COLO668 (cell line): ENCODE measurements around the gene TACC3.

Source experiments
- DNase-seq: peaks from one replicate; lab custom pipeline; 2025; ENCODE audit not compliant: unreplicated experiment; lab: John Stamatoyannopoulos, UW

TACC3 gene

DNA sequence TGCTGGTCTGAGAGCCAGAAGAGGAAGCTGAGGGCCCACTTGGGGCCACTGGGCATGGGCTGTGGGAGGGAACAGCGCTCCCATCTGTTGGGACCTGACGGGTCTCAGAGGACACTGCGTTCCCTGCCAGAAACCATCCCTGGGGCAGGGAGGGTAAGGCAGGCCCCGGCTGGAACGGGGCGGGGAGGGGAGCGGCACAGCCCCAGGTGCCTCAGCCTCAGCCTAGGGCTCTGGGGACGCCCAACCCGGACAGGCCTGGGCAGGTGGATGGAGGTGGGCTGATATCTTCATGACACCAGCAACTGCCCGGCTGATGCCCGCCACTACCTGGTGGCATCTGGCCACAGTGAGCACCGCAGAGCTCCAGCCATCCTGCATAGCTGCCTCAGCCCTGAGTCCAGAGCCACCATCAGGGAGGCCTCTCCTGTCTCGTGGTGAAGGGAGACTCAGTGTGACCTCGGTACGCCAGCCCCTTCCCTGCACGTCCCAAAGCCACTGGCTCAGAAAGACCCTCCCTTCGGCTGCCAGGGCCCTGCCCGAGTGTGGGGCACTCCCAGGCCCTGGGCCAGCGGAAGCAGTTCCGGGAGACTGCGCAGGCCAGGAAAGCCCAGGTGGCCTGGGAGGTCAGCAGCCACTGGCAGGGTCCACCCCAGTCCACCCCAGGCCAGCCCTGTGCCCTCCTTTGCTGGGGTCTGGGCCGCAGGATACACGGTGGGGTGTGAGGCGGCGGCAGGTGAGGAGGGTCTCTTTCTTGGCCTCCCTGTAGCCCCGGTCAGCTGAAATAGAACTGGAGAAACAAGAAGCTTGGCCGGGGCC, 37.2 kb downstream of the TACC3 start:
- DNase-seq, result no peak

DNA sequence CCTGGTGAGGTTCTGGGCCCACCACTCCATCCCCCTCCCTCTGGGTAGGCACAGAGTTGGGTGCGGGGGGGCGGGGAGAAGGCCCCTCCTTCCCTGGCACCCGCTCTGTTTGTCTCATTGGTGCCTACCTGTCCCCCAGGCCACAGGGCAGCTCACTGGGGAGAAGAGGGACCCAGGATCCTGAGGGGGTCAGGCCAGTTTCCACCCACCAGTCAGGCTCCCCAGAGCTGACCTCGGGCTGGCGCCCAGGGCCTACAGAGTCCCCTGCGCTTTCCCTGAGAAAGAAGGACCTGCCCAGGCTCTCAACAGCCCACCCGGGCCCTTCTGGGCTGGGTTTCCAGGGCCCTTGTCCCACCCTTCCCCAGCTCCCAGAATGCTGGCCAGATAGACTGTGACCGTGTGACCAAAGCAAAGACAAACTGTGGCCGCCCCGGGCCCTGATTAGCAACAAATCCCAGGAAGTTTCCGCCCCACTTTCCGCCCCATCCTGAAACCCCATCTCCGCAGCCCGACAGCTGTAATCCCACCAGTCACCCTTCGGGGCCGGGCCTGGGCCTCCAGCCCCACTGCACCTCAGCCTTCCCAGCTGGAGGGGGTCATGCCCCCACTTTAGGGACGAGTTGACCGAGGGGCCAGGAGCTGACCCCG, 38.0 kb downstream of the TACC3 start:
- no peak for DNase-seq

DNA sequence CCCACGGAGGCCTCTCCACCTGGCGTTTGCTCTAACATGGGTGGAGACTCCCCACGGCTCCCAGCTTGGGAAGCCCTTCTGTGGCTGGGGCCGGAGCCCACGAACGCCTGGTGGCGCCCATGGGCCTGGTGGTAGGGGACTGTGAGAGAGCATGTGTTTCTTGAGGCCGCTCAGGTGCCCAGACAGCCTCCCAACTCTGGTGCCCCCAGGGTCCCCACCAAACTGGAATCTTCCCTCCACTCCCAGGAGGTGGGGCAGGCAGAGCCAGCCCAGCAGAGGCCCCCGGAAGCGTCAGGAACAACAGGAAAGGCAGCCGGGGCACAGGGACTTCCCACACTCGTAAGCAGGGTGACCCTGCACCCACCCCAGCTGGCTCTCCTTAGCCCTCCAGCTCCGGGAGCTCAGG, 38.5 kb downstream of the TACC3 start:
- DNase-seq, result no peak

DNA sequence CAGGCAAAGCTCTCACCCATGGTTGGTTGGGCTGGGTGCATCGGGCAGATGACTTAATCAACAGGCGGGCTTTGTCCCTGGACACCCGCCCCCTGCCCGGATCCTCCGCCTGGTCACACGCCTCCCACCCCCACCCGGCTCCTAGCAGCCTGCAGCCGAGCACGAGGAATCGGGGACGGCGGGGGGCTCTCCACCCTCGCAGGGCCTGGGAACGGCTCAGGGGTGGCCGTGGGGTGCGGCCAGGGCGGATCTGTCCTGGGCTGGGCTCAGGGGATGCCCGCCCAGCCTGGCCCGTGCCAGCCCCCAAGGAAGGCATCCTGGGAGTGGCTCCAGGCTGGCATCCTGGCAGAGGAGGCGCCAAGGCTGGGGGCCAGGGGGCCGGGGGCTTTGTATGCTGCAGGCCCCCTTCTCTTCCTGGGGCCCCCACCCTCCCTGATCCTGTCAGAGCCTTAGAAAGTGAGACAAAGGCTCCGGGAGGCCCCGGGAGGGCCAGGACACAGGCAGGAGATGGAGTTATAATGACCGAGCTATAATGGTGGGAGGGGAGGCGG, 39.3 kb downstream of the TACC3 start:
- no peak for DNase-seq

DNA sequence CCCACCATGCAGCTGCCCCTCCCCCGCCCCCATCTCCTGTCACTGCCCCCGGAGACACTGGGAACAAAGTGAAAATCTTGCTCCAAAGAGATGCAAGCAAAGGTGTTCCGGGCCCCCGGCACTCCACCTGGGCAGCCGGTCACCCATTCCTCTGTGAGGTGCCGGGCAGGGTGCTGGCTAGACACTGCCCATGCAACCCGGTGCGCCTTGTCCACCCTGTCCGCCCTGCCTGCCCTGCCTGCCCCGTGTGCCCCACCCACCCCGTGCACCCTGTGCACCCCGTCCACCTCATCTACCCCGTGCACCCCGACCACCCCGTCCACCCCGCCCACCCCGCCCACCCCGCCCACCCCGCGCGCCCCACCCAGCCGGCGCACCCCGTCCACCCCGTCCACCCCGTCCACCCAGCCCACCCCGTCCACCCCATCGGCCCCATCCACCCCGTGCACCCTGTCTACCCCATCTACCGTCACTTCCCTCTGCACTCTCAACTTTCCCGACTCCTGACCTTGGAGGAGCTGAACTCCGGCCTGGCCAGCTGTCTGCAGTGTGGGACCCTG, 39.9 kb downstream of the TACC3 start:
- DNase-seq, result no peak

DNA sequence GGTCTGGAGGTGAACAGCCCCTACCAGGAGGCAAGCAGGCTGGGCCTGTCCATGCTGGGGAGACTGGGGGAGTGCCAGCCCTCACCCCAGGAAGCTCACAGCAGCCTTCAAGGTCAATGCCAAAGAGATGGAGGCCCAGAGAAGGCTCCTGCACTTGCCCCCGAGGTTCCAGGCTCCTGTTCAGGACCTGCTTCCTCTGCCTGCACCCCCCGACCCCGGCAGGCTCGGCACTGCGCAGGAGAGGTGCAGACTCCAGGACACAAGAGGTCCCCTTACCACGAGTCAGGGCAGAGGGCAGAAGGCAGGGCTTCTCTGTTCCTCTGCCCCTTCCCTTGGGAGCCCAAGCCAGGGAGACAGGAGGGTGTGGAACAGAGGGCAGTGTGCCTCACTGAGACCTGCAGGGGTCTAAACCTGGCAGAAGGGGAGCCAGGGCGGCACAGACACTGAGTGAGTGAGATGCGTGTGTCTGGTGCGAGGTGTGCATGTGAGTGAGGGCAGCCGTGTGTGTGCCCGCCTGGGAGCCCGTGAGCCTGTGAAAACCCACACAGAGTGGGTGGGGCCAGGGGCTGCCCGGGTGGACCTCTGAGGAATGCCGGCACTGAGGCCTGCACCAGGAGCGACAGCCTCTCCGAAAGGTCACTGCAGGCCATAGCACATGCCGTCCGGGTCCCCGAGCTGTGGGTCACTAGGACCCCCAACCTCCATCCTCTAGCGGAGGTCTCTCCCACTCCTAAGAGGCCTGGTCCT, 41.1 kb downstream of the TACC3 start:
- DNase-seq, result no peak

DNA sequence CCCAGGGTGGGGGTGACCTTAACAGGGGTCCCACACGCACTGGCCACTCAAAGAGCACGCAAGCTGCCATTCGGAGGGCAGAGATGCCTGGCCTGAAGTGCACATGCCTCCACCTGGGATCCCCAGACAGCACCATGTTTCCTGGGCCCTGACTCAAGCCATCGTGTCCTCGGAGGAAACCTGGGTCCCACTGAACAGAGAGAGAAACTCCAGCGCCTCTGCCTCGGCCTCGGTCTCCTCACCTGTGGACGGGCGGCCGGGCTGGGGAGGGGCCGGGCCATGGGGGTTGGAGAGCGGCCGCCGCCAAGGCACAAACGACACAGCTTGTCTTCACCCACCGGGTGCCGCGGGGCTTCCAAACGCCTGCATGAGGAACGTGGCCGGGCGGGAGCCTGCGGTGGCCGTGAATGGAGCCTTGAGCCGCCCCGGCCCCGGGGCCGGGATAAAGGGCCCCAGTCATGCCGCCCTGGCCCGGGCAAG, 41.8 kb downstream of the TACC3 start:
- DNase-seq, result no peak

DNA sequence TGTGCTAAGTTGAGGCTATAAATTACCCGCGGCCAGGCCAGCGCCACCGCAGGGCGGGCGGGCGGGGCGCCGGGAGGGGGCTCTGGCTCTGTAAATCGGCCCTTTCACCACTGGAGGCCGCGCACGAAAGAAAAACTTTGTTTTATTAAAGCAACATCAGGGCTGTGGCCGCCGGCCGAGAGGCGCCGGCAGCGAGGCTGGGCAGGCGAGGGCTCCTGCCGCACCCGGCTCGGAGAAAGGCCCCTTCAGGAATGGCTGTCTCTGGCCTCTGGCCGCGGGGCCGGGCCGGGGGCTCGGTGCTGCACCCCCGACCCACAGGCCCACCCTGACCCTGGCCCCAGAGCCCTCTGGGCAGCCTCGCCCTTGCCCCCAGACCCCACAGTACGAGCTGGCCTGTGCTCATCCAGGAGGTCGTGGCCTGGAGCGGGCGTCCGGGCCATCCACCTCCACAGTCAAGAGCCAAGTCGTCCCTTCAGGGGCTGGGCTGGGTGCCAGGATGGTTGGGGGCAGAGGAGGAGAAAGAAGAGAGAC, 42.3 kb downstream of the TACC3 start:
- no peak for DNase-seq

DNA sequence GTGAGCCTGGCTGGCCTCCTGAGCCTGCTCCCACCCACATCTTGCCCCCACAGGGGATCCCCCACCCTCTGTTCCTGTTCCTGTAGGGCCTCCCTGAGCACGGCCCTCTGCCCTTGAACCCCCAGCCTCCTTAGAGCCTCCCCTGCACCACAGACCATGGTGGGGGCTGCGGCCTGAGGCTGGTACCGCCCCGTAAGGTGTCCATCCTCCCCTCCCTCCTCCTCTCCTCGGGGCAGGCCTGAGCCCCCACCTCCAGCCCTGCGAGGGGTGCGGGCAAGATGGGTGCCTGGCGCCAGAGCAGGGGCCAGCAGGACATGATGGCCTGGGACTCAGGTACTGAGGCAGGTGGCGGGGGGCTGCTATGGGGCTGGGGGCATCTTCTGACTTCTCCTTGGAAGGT, 43.3 kb downstream of the TACC3 start:
- DNase-seq, result no peak

DNA sequence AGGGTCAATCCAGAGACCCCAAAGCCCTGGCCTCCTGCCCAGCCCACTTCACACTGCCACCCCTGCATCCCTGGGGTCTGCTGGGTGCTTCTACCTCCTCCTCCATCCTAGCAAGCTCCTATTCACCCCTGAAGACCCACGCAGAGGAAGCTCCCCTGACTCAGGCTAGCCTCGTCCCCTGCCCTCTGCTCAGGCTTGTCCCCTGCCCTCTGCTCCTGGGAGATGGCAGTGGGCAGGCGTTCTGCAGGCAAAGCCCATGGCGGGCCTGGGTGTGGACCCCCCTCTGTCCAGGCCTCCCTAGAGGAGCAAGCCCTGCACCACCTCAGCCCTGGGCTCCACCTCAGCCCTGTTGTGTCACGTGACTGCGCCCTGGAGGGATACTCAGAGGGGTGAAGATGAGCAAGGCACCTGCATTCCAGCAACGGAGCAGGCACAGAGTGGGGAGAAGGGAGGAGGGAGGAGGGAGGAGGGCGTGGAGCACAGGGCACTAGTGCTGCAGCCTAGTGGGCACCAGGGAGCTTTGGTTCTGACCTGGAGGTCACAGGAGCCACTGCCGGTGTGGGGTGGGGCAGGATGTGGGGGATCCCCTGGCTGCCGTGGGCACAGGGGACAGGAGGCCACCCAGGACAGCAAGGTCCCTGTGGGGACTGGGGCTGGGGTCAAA, 44.2 kb downstream of the TACC3 start:
- no peak for DNase-seq

DNA sequence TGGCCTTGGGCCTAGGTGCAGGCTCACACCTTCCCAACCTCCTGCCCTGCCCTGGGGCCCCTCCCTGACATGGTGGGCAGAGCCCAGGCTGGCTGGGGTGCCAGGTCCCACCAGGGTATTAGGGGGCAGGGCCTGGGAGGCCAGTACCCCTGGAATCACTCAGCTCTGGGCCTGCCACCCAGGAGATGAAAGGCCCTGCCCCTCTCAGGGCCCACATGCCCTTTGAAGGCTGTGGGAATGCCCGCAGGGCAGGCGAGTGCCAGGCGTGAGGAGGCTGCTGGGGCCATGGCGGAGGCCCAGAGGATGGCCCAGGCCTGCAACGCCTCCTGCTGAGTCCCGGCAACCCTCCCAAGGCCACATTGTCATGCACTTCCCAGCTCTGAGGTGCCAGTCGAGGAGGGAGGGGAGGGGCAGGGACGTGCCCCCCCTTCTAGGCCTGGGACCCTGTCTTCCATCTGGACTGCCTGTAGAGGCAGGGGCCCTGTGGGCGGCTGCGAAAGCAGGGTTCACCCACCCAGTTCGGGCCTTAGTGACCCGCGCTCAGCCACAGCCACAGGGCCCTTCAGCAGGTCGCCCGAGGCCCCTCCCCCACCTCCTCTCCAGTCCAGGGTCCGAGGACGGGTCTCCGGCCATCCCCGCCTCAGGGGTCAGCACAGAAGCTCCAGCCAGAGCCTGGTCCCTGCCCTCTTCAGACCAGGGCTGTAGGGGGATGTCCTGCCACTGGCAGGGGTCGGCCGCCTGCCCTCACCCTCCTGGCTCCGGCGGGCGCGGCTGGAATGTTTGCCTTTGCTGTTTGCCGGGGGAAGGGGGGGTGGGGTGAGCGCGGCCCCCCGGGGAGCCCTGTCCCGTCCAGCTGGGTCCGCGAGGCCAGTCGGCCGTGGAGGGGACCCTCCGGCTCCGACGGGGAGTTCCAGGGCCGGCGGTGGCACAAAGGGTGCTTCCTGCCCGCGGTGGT, 45.1 kb downstream of the TACC3 start:
- peak; percentile 24 for DNase-seq

DNA sequence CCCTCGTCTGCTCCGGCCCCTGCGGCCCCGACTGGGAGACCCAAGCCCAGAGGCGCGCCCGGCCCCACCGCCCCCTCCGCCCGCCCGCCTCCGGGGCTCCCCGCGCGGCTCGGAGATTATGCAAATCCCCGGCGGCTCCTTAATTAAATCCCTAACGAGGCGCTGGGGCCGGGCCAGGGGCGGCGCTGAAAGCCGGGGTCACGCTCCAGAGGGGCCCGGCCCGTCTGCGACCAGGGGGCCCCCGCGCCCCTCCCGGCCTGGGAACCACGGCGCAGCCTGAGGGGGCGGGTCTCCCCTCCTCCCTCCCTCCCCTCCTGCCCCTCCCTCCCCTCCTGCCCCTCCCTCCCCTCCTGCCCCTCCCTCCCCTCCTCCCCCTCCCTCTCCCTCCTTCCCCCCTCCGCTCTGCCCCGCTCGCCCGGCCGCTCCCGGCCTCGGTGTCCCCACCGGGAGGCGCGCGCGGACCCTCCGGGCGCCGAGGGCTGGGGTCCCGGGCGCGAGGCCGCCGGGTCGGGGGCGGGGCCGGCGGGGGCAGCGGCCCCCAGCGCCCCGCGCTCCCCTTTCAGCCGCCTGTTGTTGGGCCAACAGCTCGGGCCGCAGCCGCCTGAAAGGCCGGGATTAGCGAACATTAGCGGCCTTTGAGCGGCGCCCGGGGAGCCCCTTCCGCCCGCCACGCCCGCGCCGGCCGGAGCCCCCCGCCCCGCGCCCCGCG, 45.9 kb downstream of the TACC3 start:
- no peak for DNase-seq

DNA sequence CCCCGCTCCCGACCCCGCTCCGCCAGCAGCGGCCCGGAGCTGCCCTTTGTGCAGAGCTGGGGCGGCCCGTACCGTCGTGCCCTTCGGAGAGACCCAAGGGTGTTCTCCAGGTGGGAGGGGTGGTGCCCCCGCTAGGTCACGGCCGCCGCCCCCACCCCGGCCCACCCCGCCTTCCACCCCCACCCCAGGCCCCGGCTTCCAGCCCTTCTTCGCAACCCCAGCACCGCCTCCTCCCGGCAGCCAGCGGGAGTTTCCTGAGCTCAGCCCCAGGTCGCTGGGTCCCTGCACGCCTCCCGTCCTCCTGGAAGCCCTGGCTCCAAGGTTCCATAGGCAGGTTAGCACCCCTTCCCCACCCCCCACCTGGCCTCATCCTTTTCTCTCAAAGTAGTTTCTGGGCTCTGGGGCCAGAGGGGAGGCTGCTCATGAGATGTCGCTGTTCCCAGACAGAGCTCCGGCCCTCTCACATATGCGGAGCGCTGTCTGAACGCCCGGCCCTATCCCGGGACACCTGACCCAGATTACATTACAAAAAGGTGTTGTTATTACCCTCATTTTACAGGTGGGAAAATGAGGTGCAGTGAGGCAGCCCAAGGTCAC, 46.5 kb downstream of the TACC3 start:
- DNase-seq, result peak; percentile 23

DNA sequence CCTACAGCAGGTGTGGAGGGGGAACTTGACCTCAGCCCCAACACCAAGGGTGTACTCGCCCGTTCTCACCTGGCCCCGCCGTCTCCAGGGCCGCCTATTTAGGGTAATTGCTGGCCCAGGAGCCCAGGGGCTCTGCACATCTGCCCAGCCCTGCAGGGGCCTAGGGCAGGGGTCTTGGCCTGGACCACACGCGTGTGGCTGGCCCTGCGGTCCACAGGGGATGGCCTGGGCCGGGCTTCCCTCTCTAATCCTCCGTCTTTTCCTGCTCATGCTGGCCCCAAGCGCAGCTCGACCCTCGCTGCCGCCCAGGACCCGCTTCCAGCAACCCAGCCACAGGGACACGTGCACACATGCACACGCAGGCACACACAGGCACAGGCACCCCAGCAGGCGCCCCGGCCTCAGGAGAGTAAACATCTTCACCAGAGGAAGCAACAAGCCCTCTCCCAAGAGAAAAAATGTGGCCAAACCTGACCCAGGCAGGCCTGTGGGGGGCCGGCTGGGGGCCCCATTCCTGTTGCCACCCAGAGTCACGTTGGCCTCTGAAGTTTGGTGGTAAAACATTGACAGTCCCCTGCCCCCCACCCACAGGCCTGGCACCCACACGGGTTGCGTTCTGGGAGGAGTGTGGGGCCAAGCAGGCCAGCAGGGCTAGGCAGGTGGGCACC, 47.2 kb downstream of the TACC3 start:
- DNase-seq, result no peak

DNA sequence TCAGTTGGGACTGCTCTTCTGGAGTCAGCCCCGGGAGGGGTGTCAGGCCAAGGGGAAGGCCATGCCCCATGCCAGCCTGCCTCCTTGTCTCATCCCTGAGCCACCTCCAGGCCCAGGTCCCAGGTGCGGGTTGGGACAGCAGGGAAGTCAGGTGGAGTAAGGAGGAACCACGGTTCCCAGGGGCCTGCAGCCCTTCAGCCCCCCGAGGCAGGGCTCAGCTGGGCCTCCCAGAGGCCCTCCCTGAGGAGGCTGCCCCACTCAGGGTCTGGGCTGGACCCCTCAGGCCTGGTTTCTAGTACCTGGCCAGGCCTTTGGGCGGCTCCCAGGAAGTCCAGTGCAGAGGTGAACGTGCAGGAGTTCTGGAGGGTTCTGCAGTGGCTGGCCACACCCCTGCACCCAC, 48.4 kb downstream of the TACC3 start:
- DNase-seq, result no peak

DNA sequence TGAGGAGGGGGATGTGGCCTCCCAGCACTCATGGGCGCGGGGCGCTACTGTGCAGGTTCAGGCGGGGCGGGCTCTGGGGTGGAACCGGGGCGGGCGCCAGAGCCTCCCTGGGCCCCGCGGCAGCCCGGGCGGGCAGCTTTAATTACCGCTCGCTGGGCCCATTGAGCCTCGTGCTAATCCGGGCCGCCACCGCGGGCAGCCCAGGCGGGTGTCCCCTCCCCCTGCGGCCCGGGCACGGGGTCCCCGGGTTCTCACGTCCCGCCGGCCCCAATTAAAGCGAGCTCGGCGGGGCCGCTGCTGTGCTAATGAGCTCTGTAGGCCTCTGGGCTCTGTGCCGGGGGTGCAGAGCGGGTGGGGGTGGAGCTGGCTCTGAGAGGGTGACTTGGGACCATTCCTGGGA, 48.9 kb downstream of the TACC3 start:
- DNase-seq, result no peak

DNA sequence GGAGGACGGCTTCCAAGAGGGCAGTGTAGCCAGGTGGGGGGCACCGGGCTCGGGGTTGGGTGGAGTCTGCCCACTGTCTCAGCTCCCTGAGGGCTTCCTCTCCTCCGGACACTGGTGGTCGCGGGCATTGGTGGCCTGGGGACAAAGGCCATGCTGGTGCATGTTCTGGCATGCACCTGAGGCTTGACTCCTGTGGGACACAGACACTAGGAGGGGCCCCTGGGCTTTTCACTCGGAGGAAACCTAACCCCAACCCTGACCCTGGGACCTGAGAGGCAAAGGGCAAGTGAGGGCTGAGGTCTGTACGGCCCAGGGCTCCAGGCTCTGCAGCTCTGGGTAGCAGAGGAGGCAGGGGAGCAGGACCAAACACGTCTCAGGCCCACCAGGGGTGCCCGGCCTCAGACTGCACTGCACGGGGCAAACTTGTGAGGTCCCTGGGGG, 49.5 kb downstream of the TACC3 start:
- no peak for DNase-seq
